ENCODE data around the gene ANKRD33. TPM values are rescaled to one million over a fixed set of nuclear protein-coding genes. Genes with fewer than 3 reads are reported as not detected.

ANKRD33 gene
- total RNA-seq, 1 experiment from 2014 or later: not detected

GRCh38 chr12:51852404-51853137, 35.3 kb upstream of the ANKRD33 start:
- CTCF ChIA-PET: no interaction called here
- H3K27me3 ChIP-seq (replicated peaks; ENCODE audit: insufficient read depth, low read depth, low read length, poor library complexity): peaks cover 14% of the 10 kb centered on the region
- DNase-seq (ENCODE audit: low spot score): no peak
- no peaks in the 10 kb centered on the region for H3K36me3 ChIP-seq (ENCODE audit: insufficient read depth, low read length, poor library complexity, severe bottlenecking)
- no peaks in the 10 kb centered on the region for H3K9me3 ChIP-seq (ENCODE audit: low read depth, low read length, poor library complexity, severe bottlenecking)
- no peak overlapping the region for H3K27ac ChIP-seq (ENCODE audit: low read depth, low read length, poor library complexity, severe bottlenecking)
- H3K4me3 ChIP-seq (ENCODE audit: low read depth, low read length, poor library complexity, severe bottlenecking): no peak overlapping the region
- intact Hi-C loops (cut with micrococcal nuclease; ENCODE audit: unreplicated experiment): no loop called here
- BruUV-seq (replicated peaks): no TSS peak
- TF ChIP-seq EZH2 (IDR thresholded peaks at IDR 0.05; ENCODE audit: borderline replicate concordance, low read depth, low read length, poor library complexity, severe bottlenecking) (no peak), CTCF (conservative IDR thresholded peaks at IDR 0.05; ENCODE audit: low read depth, low read length) (no peak)
- H3K4me1 ChIP-seq (ENCODE audit: insufficient read depth, low read length, poor library complexity, severe bottlenecking): peaks cover 5% of the 10 kb centered on the region
- POLR2A ChIA-PET (ENCODE audit: low non-redundant PET): no interaction called here

GRCh38 chr12:51855586-51856428, 32.1 kb upstream of the ANKRD33 start:
- TF ChIP-seq CTCF (conservative IDR thresholded peaks at IDR 0.05; ENCODE audit: low read depth, low read length) (no peak), EZH2 (IDR thresholded peaks at IDR 0.05; ENCODE audit: borderline replicate concordance, low read depth, low read length, poor library complexity, severe bottlenecking) (no peak)
- ChIA-PET CTCF (no interaction called here), POLR2A (ENCODE audit: low non-redundant PET) (no interaction called here)
- Histone ChIP-seq H3K4me3 (ENCODE audit: low read depth, low read length, poor library complexity, severe bottlenecking) (no peak overlapping the region), H3K9me3 (ENCODE audit: low read depth, low read length, poor library complexity, severe bottlenecking) (no peaks in the 10 kb centered on the region), H3K4me1 (ENCODE audit: insufficient read depth, low read length, poor library complexity, severe bottlenecking) (no peaks in the 10 kb centered on the region), H3K36me3 (ENCODE audit: insufficient read depth, low read length, poor library complexity, severe bottlenecking) (no peaks in the 10 kb centered on the region), H3K27ac (ENCODE audit: low read depth, low read length, poor library complexity, severe bottlenecking) (no peak overlapping the region), H3K27me3 (replicated peaks; ENCODE audit: insufficient read depth, low read depth, low read length, poor library complexity) (peaks cover 6% of the 10 kb centered on the region)
- DNase-seq (ENCODE audit: low spot score): no peak
- no TSS peak for BruUV-seq (replicated peaks)
- intact Hi-C loops (cut with micrococcal nuclease; ENCODE audit: unreplicated experiment): no loop called here

GRCh38 chr12:51860986-51861385, 26.9 kb upstream of the ANKRD33 start:
- H3K27me3 ChIP-seq (replicated peaks; ENCODE audit: insufficient read depth, low read depth, low read length, poor library complexity): peaks cover under 1% of the 10 kb centered on the region
- TF ChIP-seq CTCF (conservative IDR thresholded peaks at IDR 0.05; ENCODE audit: low read depth, low read length) (no peak), EZH2 (IDR thresholded peaks at IDR 0.05; ENCODE audit: borderline replicate concordance, low read depth, low read length, poor library complexity, severe bottlenecking) (no peak)
- intact Hi-C loops (cut with micrococcal nuclease; ENCODE audit: unreplicated experiment): no loop called here
- no peak for DNase-seq (ENCODE audit: low spot score)
- ChIA-PET CTCF (no interaction called here), POLR2A (ENCODE audit: low non-redundant PET) (no interaction called here)
- H3K9me3 ChIP-seq (ENCODE audit: low read depth, low read length, poor library complexity, severe bottlenecking): no peaks in the 10 kb centered on the region
- H3K36me3 ChIP-seq (ENCODE audit: insufficient read depth, low read length, poor library complexity, severe bottlenecking): no peaks in the 10 kb centered on the region
- H3K4me3 ChIP-seq (ENCODE audit: low read depth, low read length, poor library complexity, severe bottlenecking): no peak overlapping the region
- no TSS peak for BruUV-seq (replicated peaks)
- no peak overlapping the region for H3K27ac ChIP-seq (ENCODE audit: low read depth, low read length, poor library complexity, severe bottlenecking)
- peaks cover 16% of the 10 kb centered on the region for H3K4me1 ChIP-seq (ENCODE audit: insufficient read depth, low read length, poor library complexity, severe bottlenecking)

Measured in A673 (cell line).